A673 (cell line): ENCODE data around the gene OSCAR.

Experiments used
- CTCF ChIP-seq: fragments of 300-800, 200-600 bp; sonication (generic); conservative IDR thresholded peaks from 2 replicates; pipeline ENCODE4 v1.5.1; 2017; ENCODE audit warnings: low read depth, mild to moderate bottlenecking, antibody characterized with exemption, low read length, moderate library complexity, mixed read lengths
- EZH2 ChIP-seq: fragments of 200-600 bp; sonication (generic); IDR thresholded peaks from 2 replicates; pipeline ENCODE4 v1.6.1; 2017; ENCODE audit warnings: borderline replicate concordance, low read depth, mild to moderate bottlenecking, mixed read lengths, antibody characterized with exemption, low read length; ENCODE audit not compliant: poor library complexity, severe bottlenecking

DNA sequence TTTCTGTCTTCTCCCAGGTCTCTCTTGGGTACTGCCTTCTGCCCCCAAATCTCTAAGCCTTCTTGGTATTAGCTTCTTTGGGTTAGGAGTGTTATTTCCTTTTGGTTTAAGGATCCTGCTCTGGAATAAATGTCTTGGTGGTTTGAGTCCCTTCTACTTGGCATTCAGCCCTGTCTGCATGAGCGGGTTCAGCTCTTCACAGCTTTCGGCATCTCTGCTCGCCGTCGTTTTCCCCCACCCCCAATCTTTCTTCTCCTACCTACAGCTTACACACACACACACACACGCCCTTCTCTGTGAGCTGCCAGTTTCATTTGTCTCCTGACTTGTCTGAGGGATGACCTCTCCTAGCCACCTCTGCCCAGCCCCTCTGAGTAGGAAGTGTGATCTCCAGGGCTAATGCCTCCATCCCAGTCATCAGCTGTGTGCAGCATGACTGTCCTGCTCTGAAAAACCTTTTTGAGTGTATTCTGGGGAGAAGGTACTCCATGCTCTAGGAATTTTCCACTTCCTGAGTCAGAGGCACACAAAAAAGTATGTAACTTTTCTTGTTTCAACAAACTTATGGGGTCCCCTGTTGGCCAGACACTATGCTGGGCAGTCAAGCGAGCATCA is 41.7 kb upstream of the OSCAR start:
- no peak for TF ChIP-seq CTCF
- no peak for TF ChIP-seq EZH2
